CD4-positive, alpha-beta T cell (primary cell): ENCODE results near the gene SRRD. TPM values are rescaled to one million over a fixed set of nuclear protein-coding genes. Genes with fewer than 3 reads are reported as not detected.

Experiments used
- ATAC-seq: fragments of 200-7000 bp; cut with Tn5 transposase; one replicate; pipeline ENCODE4 v1.10.0; 2022; ENCODE audit warnings: mild to moderate bottlenecking; ENCODE audit not compliant: poor library complexity
- CTCF ChIA-PET: fragments of 350-600 bp; sonication (Branson Sonifier 250); formaldehyde crosslinking; loops from one replicate; lab custom pipeline; 2021; ENCODE audit warnings: antibody characterized with exemption, inconsistent platforms; lab: Charles Lee
- POLR2A ChIA-PET: fragments of 350-600 bp; sonication (Branson Sonifier 250); formaldehyde crosslinking; loops from one replicate; lab custom pipeline; 2021; ENCODE audit warnings: antibody characterized with exemption, inconsistent platforms; lab: Charles Lee
- DNase-seq, 14 experiments: peaks; one replicate each; pipeline ENCODE4 v3.0.0-alpha.2; 2013 to 2020; ENCODE audit warnings: mixed read lengths in 2 of 14
- H3K27ac ChIP-seq, 2 donors: one replicate each; pipeline versions ENCODE4 v1.5.1 to v1.7.0; 2013; ENCODE audit warnings: low read length in 2 of 2, low read depth in 1 of 2, mild to moderate bottlenecking in 1 of 2
- H3K27me3 ChIP-seq, 2 experiments: 1 replicate in 1 of 2; 2 replicates in 1 of 2; pipeline versions ENCODE4 v1.6.1 to v1.7.0; 2013; ENCODE audit warnings: low read length in 2 of 2, control low read depth in 1 of 2, mild to moderate bottlenecking in 1 of 2, moderate library complexity in 1 of 2; ENCODE audit not compliant: insufficient read depth in 2 of 2, control insufficient read depth in 1 of 2
- H3K36me3 ChIP-seq: one replicate; pipeline ENCODE4 v1.6.1; 2013; ENCODE audit warnings: low read length, control low read depth; ENCODE audit not compliant: insufficient read depth
- H3K4me1 ChIP-seq: one replicate; pipeline ENCODE4 v1.6.1; 2013; ENCODE audit warnings: low read length, control low read depth; ENCODE audit not compliant: insufficient read depth
- H3K4me3 ChIP-seq: one replicate; pipeline ENCODE4 v1.5.1; 2013; ENCODE audit warnings: mild to moderate bottlenecking, low read length, moderate library complexity
- H3K9me3 ChIP-seq, 2 experiments: 1 replicate in 1 of 2; 2 replicates in 1 of 2; pipeline versions ENCODE4 v1.6.1 to v1.7.0; 2013; ENCODE audit warnings: low read length in 2 of 2, mild to moderate bottlenecking in 2 of 2, control low read depth in 1 of 2, moderate library complexity in 1 of 2; ENCODE audit not compliant: control insufficient read depth in 1 of 2, insufficient read depth in 1 of 2
- H3K27ac Mint-ChIP-seq: one replicate; pipeline ENCODE4 v1.8.0; 2020; ENCODE audit warnings: mixed read lengths
- H3K27me3 Mint-ChIP-seq: one replicate; pipeline ENCODE4 v1.8.0; 2021; ENCODE audit warnings: mixed read lengths
- H3K36me3 Mint-ChIP-seq: one replicate; pipeline ENCODE4 v1.8.0; 2021; ENCODE audit warnings: low read depth, mixed read lengths
- H3K4me1 Mint-ChIP-seq: one replicate; pipeline ENCODE4 v1.8.0; 2021; ENCODE audit warnings: low read depth, mixed read lengths
- H3K4me3 Mint-ChIP-seq: one replicate; pipeline ENCODE4 v1.8.0; 2020; ENCODE audit warnings: mild to moderate bottlenecking, mixed read lengths
- H3K9me3 Mint-ChIP-seq: one replicate; pipeline ENCODE4 v1.8.0; 2020; ENCODE audit warnings: mixed read lengths
- CTCF ChIP-seq: fragments of 200-600 bp; IDR thresholded peaks from one replicate; pipeline ENCODE4 v1.8.0; 2022; ENCODE audit warnings: antibody characterized with exemption, mild to moderate bottlenecking
- intact Hi-C, 2 experiments: fragments of 100-400 bp; cut with DNase I in 1 of 2; cut with micrococcal nuclease in 1 of 2; formaldehyde crosslinking; loops; one replicate each; pipeline versions ENCODE4 v1.15.1 to v1.9.0; 2023 to 2025; cut with DNase I, micrococcal nuclease
- total RNA-seq, 174 experiments: library from RNA in 2 of 174; stranded (reverse) in 2 of 174; gene quantifications; one replicate each; pipeline ENCODE4 v1.2.3 and lab custom pipeline; 2021 to 2026

Gene SRRD
- total RNA-seq, 2 experiments from 2014 or later, result 25.8 to 27.2 TPM

DNA sequence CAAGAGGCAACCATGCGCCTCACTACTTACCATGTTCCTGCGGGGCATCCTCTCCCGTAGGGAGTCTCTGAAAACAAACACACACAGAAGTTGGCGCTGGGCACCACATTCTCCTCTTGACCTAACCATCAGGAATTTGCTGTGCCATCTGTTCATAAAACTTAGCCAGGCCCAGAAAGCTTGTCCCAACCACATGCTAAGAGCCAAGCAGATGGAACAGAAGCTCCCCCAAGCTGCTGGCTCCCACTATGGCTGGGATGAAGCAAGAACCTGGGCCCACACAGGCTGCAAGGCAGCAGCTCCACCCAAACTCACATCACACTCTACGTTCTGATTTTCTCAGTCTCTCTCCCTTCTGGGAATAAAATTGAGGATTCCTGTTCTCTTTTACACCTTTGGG lies 17.5 kb upstream of the SRRD start:
- H3K4me3 Mint-ChIP-seq, result no peak overlapping the region
- peaks cover 91% of the 10 kb centered on the region for H3K36me3 Mint-ChIP-seq
- intact Hi-C loops, result no loop called here
- peaks cover 92% of the 10 kb centered on the region for H3K36me3 ChIP-seq
- no peak for DNase-seq
- H3K27ac Mint-ChIP-seq, result no peak overlapping the region
- ATAC-seq, result no peak
- TF ChIP-seq CTCF, result no peak
- no peaks in the 10 kb centered on the region for H3K4me1 ChIP-seq
- CTCF ChIA-PET, result no interaction called here
- no peaks in the 10 kb centered on the region for H3K27me3 ChIP-seq
- H3K9me3 ChIP-seq, result no peaks in the 10 kb centered on the region
- POLR2A ChIA-PET, result interaction anchor here (1.0 kb wide), 1 partner anchor 17 kb away, joined by 3 read pairs; the partner anchor contains the start of genes HPS4 and SRRD
- no peak overlapping the region for H3K4me3 ChIP-seq
- H3K4me1 Mint-ChIP-seq, result no peaks in the 10 kb centered on the region
- no peaks in the 10 kb centered on the region for H3K27me3 Mint-ChIP-seq
- no peaks in the 10 kb centered on the region for H3K9me3 Mint-ChIP-seq
- H3K27ac ChIP-seq, result no peak overlapping the region

DNA sequence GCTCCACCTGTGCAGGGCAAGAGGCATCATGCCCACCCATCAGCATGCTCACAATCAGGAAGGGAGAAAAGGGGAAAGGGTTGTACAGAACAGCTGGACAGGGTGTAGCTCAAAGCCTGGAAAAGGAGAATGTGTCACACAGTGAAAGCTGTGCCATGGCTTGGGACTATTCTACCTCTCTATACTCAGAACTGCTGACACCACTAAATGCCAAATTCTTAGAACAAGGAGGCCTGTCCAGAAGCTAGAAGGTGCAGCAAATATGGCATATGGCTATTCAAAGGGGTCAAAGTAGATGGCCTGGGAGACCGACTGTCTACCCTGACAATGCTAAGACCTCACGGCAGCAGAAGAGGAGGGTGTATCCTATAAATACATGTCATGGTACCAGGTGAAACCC lies 12.9 kb upstream of the SRRD start:
- DNase-seq, result no peak
- Mint-ChIP-seq H3K36me3 (peaks cover 97% of the 10 kb centered on the region), H3K9me3 (no peaks in the 10 kb centered on the region), H3K4me3 (no peak overlapping the region), H3K27ac (no peak overlapping the region), H3K27me3 (no peaks in the 10 kb centered on the region), H3K4me1 (no peaks in the 10 kb centered on the region)
- intact Hi-C loops, result no loop called here
- Histone ChIP-seq H3K4me3 (no peak overlapping the region), H3K36me3 (peaks cover 96% of the 10 kb centered on the region), H3K9me3 (no peaks in the 10 kb centered on the region), H3K27me3 (no peaks in the 10 kb centered on the region), H3K27ac (no peak overlapping the region), H3K4me1 (no peaks in the 10 kb centered on the region)
- ATAC-seq, result no peak
- CTCF ChIA-PET, result no interaction called here
- no peak for TF ChIP-seq CTCF
- POLR2A ChIA-PET, result interaction anchor here (1.7 kb wide), 1 partner anchor 13 kb away, joined by 5 read pairs; the partner anchor contains the start of genes HPS4 and SRRD

GRCh38 chr22:26471522-26471921 lies 12.2 kb upstream of the SRRD start:
- H3K36me3 ChIP-seq, result peaks cover 95% of the 10 kb centered on the region
- Mint-ChIP-seq H3K36me3 (peaks cover 93% of the 10 kb centered on the region), H3K9me3 (no peaks in the 10 kb centered on the region), H3K27me3 (no peaks in the 10 kb centered on the region), H3K4me1 (peaks cover 1% of the 10 kb centered on the region), H3K27ac (no peak overlapping the region), H3K4me3 (no peak overlapping the region)
- no peaks in the 10 kb centered on the region for H3K27me3 ChIP-seq
- no peak for ATAC-seq
- DNase-seq, result no peak
- H3K4me3 ChIP-seq, result no peak overlapping the region
- POLR2A ChIA-PET, result interaction anchor here (1.7 kb wide), 1 partner anchor 13 kb away, joined by 5 read pairs; the partner anchor contains the start of genes HPS4 and SRRD
- no peaks in the 10 kb centered on the region for H3K4me1 ChIP-seq
- TF ChIP-seq CTCF, result no peak
- intact Hi-C loops, result no loop called here
- CTCF ChIA-PET, result no interaction called here
- H3K27ac ChIP-seq, result no peak overlapping the region
- H3K9me3 ChIP-seq, result no peaks in the 10 kb centered on the region
